ENCODE measurements around the gene ADAMTS7. TPM values are rescaled to one million over a fixed set of nuclear protein-coding genes. Genes with fewer than 3 reads are reported as not detected.
A peak's percentile ranks its signal among the peaks of the same experiment; 100 is the strongest.
"Not testable (repeated sequence)": the region's sequence is repeated elsewhere in the genome, so short reads cannot be mapped to it uniquely, and the experiment has no call there.

Gene ADAMTS7
- total RNA-seq, 1 experiment from 2014 or later, result 35.2 TPM

DNA sequence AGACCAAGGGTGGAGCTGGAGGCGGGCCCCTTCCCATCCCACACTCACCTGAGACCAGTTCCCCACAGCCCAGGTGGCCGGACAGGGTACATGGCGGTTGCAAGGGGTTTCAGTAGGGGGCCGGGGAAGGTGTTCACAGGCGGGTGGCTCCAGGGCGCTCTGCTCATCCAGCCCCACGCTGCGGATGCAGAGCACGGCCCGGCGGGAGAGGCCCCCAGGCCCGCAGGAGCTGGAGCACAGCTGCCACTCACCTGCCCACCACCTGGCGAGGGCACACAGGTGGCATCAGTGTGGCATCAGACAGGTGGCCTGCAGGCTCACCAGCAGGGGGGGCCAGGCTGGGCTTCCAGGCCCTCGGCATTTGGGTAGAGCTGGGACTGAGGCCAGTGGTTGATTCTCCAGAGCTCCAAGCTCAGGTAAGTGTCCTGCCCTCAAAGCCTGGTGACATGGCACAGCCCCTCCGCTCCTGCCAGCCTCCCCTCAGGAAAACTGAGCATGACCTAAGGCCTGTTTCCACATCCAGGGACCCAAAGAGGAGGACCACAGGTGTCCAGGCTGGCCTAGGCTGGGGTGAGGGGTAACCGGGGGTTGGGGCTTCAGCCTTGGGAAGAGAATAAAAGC, 43.8 kb downstream of the ADAMTS7 start:
- no peak for DNase-seq (ENCODE audit: low read depth)

DNA sequence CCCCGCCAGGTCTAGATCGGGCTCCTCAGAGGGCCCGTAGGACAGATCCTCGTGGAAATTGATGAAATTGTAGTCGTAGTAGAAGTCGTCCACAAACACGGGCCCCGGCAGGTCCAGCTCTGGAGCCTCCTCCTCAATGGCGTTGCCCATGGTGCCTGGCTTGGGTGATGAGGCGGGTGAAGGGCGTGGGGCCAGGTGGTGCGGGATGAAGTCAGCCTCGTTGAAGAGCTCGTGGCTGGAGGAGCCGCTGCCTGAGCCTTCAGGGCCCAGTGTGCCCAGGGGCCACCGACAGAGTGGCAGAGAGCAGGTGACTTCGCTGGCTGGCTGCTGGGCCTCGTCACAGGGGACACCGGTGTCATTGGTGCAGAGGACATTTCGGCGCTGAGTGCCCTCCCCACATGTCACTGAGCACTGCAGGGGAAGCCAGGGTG, 44.6 kb downstream of the ADAMTS7 start:
- DNase-seq (ENCODE audit: low read depth), result not testable (repeated sequence)

DNA sequence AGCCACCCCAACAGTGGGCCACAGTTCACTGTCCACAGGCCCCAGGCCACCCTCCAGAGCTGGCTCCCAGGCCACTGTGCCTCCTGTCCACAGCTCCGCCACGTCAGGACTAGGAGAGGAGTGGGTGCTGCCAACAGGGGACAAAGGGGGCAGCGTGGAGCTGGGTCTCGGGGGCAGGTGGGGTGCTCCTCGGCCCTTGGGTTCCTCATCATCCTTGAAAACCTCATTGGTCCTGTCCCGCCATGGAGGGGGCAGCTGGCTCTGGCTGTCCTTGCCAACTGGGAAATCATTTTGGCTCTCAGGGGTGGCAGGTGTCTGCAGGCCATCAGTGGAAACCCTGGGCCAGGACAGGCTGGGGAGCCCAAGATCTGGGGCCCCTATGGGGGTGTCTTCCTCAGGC, 45.2 kb downstream of the ADAMTS7 start:
- no peak for DNase-seq (ENCODE audit: low read depth)

DNA sequence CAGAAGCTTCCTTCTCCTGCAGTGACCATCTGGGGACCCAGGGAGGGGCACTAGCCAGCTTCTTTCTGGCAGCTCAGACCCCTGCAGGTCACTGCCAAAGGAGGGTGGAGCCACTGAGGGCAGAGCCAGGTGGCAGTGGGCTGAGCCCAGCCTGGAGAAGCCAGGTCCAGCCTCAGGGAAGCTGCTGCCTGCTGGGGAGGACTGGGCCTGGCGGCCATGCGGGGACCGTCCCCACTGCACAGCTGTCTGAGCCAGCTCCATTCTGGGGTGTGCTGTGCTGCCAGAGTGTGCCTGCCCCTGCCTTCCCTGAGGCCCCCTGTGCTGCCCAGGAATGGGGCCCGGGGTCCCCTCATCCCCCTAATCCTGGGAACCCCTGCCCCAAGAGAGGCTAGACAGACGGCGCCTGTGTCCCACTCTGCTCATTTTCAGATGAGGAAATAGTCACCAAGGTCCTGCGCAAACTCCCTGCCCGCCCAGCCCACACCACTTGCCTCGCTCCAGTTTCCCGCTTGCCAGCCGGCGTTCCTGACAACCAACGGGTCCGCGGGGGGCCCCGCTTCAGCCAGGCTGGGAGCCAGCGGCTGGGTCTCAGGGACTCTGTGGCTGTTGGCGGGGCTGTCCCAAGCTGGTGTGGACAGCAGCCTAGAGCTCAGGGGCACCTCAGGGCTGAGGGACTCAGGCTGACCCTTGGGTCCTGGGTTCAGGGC, 46.0 kb downstream of the ADAMTS7 start:
- DNase-seq (ENCODE audit: low read depth), result not testable (repeated sequence)

DNA sequence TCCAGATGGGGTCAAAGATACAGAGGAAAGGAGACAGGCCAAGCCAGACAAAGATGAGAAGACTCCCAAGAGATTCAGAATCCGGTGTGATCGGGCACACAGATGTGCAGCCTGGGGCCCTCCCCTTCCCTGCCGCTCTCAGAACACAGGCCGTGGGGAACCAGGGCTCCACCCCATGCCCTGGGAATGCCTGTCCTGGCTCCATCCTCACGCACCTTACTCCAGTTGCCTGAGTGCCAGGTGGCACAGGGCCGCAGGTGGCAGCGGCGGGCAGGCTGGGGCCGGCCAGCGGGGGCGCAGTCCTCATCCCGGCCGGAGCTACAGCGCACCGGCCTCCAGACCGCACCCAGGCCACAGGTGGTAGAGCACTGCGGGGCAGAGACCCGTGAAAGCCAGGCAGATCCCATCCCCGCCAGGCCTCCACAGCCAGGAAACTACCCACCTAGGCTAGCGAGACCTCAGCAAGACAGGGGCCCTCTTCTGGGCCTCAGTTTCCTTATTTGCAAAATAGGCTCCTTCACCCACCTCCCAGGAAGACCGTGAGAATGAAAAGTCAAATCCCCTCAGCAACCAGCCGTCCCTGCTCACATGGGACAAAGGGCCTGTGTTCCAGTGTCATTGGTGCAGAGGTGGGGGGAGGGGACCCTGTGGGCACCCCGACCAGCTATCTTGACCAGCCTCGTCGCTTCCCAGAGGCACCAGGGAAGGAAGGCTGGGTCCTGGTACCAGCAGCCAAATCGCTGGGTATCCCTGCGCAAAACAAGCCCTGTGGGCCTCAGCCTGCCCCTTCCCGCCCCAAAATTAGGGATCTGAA, 46.7 kb downstream of the ADAMTS7 start:
- DNase-seq (ENCODE audit: low read depth), result not testable (repeated sequence)

DNA sequence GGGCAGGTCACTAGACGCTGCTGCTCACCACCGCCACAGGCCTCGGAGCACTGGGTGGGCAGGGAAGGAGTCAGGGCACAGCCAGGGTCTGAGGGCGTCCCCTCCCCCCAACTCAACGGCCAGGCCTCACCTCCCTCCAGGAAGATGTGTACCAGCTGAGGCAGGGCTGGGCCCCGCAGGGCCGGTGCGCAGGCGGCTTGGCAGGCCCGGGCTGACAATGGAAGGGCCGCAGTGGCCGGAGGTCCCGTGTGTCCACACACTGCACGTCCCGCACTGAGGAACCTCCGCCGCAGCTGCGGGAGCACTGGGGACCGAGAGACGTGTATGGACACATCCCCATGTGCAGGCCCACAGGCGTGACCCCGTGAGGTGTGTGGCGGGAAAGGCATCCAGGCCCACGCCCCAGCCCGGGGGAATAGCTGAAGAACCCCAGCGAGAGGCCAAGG, 47.4 kb downstream of the ADAMTS7 start:
- DNase-seq (ENCODE audit: low read depth), result no peak

DNA sequence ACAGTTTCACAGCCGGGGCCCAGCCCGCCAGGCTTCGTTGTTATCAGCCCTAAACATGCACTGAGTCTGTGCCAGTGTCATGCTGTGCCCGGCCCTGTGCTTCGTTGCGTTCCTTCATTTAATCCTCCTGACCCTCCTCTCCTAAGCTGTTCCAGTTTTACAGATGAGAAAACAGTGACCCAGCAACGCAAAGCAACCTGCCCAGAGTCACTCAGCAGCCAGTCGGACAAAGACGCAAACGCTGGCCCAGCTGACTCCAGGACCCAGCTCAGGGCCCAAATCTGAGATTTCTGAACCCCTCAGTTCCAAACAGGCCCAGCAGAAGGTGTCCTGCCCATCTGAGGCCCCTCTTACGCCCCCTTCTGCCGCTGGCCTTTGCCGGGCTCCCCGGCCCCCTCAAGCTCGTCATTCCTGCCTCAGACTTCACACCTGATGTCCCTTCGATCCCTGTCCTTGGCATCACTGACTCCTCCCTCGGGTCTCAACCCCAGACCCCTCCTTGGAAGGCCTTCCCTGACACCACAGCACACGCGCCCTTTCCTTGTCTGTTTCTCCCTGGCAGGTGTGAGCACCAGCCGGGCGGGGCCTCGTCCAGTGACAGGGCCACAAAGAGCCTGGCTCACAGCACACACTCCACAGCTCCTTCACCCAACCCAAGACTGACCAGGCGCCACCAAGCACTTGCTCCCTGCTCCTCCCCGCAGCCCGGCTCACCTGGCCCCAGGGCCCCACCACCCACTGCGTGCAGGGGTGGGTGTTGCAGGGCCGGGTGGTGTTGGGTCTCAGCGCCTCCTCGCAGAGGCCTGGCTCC, 48.1 kb downstream of the ADAMTS7 start:
- DNase-seq (ENCODE audit: low read depth), result no peak

DNA sequence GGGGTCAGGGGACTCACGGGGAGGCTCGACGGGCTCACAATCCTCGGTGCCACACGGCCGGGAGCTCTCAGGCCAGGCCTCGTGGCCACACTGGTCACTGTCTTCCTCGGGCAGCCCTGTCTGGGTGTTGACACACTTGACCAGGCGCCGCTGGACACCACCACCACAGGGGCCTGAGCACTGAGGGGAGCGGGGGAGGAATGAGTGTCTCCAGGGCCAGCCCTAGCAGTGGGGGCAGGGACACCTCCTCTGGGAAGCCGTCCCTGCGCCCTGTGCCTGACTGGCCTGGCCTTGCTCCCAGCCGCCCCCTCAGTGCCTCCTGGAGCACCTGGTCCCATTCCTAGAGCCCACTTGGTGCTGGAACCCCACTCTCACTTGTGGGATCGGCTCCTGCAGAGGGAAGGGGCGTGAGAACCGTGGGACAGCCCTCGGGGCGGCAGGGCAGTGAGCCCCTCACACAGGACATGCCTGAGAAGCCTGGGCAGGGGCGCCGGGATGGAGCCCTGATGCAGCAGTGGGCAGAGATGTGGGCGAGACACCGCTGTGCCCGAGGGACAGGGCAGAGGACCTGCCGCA, 48.8 kb downstream of the ADAMTS7 start:
- DNase-seq (ENCODE audit: low read depth), result not testable (repeated sequence)

DNA sequence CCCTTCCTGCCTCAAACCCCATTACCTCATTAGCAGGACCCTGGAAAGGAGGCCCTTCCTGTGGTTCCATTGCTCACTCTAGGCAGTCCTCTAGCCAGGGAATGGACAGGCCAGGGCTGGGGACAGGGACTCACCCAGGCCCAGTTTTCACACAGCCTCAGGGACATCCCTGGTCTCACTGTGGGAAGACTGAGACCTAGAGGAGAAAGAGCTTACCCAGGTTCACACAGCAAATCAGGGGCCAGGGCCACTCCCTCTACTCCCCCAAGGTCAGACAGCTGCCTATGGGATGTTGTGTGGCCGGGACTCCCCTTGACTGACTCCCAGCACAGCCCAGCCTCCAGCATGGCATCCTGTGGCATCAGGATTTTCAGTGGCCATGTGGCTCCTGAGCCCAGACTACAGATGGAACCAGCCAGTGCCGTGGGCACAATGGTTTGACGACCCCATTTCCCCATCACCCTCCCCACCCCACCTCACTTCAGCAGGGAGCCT, 49.3 kb downstream of the ADAMTS7 start:
- DNase-seq (ENCODE audit: low read depth), result no peak

DNA sequence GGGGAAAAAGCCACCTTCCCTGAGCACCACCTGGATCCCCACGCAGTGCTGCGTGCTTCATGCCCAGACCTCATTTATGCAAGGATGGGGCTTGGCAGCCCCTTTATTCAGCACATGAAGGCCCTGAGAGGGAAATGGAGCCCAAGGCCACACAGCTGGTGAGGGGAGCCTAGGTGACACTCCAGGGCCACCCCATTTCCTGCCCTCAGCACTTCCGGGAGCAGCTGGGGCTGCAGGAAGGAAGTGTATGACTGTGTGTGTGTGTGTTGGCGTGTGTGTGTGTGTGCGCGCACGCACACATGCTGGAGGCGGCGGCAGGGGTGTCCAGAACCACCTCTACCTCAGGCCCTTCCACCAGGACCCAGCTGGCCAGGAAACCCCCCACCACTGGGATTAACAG, 49.8 kb downstream of the ADAMTS7 start:
- DNase-seq (ENCODE audit: low read depth), result peak; percentile 26

DNA sequence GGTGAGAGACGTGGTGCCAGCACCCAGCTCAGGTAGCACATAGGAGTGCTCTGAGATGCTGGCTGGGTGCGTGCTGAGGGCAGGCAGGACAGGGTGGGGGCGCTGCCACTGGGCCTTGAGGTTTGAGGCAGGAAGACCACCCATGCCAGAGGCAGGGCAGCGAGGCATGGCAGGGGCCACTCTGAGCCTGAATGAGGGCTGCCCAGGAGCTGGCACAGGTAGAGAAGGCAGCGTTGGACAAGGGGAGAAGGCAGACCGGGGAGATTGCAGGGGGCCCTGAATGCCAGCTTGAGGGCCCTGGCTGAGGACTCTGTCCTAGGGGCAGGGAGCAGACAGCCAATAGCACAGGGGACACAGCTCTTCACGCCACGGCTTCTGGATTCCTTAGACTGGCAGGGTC, 50.2 kb downstream of the ADAMTS7 start:
- DNase-seq (ENCODE audit: low read depth), result no peak

DNA sequence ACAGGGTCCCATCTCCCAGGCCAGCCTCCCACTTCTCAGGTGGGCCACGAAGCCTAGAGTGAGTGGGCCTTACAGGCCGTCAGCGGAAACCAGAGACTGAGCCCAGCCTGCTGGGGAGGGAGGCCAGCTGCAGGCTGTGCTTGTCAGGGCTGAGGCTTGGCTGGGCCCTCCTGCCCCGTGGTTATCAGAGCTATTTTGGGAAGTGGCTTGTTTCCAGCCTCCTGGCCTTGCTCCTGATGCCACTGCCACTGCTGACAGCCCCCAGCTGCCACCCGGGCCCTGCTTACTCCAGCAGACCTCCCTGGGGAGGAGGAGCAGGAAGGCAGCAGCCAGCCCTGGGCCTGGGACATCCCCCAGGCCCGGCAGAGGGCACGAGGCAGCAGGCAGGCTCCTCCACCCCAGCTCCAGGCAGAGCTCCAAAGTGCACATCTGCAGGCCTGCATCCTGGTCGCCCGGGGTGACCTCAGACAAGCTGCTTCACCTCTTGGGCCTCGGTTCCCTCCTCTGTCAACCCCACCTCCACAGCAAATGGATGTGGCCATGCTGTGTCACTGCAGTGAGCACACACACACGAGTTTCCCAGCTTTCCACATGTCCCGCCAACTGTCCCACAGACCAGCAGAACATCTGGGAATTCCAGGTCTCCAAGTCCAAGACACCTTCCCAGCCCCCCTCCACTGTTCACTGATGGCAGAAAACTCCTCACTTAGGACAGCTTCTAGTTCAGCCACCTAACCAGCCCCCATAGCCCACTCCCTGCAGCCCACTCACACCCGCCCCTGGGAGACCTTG, 51.0 kb downstream of the ADAMTS7 start:
- peak; percentile 70 for DNase-seq (ENCODE audit: low read depth)

DNA sequence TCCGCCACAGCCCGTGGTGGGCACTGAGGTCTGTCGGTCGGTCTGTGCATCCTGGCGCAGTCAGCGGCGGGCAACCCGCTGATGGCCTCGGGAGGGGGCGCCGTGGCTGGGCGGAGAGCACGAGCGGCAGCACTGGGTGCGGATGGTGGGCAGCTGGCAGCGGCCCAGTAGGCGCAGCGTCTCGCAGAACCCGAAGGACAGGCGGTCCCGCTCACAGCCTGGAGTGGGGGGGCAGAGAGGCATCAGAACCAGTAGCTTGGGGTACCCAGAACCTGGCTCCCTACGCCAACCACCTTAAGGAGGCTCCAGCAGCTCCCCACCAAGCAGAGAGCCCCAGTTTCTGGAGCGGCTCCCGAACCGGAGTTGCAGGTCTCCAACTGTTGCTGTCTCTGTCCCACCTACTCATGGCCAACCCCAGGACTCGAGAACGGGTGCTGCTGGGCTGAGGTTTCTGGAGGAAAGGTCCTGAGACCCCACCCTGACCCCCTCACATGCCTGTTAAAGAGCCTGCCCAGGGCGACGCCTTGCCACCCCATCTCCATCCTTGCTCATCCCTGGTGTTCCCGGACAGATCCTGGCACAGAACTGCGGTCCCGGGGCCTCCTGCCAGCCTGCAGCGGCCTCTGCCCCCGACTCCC, 51.8 kb downstream of the ADAMTS7 start:
- not testable (repeated sequence) for DNase-seq (ENCODE audit: low read depth)

DNA sequence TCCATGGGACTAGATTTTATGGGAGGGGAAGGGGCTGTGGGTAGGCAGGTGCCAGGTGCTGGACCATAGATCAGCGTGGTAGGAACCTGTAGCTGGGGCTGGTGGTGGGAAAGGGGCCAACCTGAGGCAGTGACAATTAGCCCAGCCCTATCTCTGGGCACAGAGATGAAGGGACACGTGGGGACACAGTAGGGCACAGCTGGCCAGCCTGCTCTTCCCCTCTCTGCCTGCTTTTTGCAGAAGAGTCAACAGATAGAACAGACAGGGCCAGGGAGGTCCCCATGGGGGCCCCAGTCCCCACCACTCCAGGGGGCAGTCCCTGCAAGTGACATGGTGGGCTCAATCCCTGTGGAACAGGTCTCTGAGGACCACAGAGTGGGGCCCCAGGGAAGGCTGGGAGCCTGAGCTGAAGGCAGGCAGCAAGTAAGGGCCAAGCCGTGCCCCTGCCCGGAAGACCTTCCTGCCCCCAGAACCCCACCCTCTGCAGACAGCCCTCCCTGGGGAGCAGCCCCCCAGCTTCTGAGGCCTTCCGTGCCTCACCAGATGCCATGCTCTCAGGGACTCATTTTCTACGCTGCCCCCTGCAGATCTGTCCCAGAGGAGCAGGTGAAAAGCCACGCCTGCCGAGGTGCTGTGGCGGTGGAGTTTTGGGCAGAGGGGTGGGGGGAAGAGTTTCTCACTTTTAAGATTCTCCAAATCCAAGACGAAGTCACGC, 52.6 kb downstream of the ADAMTS7 start:
- not testable (repeated sequence) for DNase-seq (ENCODE audit: low read depth)

DNA sequence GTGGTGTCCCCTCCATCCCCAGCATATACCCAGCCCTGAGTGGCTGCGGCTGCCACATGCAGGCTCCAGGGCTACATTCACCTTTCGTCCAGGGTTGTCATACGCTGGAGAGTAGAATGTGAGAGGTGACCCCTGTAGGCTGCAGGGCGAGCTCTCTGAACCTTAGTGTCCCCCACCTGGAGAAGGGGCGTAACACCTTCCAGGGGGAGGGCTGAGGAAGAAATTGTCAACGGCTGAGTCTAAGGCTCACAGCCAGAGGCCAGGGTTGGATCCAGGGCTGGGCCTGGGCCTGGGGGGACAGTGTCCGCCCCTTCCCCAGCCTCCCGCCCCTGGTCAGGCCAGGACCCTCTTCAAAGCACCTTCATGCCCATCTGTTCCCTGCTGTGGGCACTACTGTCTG, 53.2 kb downstream of the ADAMTS7 start:
- DNase-seq (ENCODE audit: low read depth), result not testable (repeated sequence)

DNA sequence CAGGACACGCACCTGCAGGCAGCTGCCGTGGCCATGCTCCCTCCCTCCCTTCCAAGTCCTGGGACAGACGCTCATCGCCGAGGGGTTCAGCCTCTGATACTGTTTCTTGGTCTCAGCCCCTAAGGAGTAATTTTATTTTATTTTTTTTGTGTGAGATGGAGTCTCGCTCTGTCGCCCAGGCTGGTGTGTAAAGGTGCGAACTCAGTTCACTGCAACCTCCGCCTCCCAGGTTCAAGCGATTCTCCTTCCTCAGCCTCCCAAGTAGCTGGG, 53.7 kb downstream of the ADAMTS7 start:
- DNase-seq (ENCODE audit: low read depth), result no peak

DNA sequence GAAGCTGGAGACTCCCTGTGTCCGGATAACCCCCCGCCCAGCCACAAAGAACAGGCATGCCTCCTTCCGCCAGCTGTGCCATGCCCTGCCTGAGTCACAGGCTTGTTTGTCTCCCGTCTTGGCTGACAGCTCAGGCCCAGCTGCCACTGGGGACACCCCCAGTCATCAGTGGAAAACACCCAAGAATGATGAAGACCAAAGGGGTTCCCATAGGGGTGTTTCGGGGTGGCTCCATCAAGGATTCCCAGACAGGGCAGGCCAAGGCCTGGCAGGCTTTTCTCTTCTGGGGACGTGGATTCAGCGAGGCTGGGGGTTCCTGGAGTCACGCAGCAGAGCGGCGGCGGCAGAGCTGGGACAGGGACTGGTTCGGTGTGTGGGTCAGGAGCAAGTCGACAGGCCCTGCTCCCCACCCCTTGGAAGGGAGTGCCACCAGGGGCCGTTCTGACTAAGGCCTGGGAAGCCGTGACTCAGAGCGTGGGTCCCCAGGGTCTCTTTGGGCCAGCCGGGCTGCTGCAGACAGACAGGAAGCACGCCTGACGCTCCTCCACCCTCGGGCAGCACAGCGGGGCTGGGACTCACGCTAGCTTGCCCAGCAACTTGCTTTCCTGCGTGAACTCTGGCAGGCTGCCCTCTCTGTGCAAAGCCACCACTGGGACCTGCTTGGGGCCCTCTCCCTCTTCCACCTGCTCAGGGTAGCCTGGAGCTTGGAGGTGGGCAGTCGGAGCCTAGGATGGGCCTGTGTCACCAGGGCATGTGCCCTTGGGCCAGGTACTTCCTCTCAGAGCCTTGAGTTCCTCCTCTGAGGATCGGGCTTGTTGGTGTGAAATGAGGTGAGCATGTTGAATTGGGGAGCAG, 54.3 kb downstream of the ADAMTS7 start:
- peak; percentile 95 for DNase-seq (ENCODE audit: low read depth)

DNA sequence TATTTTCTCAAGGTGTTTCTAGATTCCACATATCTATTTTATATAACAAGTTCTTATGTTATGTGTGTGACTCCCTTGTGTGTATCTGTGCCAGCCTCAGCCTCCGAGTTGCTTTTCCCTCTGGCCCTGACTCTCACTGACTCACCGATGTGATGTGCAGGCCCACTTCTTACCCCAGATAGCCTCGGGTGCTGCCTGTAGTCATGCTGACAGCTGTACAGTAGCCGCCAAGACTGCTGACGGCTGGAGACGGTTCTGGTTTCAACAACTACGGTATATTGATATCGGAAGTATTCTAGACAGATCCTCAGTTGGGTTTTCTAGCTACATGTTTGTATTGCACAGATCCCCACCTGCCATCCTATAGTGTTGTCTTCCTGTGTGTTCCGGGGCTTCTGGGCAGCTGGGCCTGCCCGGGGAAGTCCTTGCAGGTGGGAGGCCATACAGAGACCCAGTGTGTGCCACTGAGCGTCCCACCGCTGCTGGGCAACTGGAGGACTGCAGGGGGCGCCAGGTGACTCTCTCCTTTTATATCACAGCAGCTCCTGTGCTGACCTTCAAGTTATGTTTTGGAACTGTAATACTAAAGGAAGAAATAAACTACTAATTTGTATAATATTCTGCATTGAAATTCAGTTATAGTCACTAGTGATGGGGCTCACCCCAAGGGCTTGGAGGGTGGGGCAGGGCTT, 55.2 kb downstream of the ADAMTS7 start:
- peak; percentile 89 for DNase-seq (ENCODE audit: low read depth)

Data from LHCN-M2 (cell line).